Sigmoid colon (tissue), 4 donors: ENCODE data around the gene GATD1.

Experiments used
- EP300 ChIP-seq, 4 donors: sonication (generic); formaldehyde crosslinking; IDR thresholded peaks; one replicate each; pipeline ENCODE4 v1.6.1; 2017; ENCODE audit warnings: antibody characterized with exemption in 4 of 4
- POLR2A ChIP-seq, 2 donors: fragments of 450-650 bp; IDR thresholded peaks; one replicate each; pipeline ENCODE4 v1.6.1; 2016; ENCODE audit warnings: antibody characterized with exemption in 2 of 2, mild to moderate bottlenecking in 2 of 2, moderate library complexity in 2 of 2
- POLR2AphosphoS5 ChIP-seq, 4 donors: sonication (generic); formaldehyde crosslinking; IDR thresholded peaks; one replicate each; pipeline ENCODE4 v1.6.1; 2017; ENCODE audit warnings: antibody characterized with exemption in 4 of 4
- TF ChIP-seq, protein P1 (sequence below), 4 experiments: fragments of 450-650 bp in 3 of 4; fragments of 200-600 bp in 1 of 4; IDR thresholded peaks; one replicate each; pipeline ENCODE4 v1.5.1; 2016 to 2019; ENCODE audit warnings: antibody characterized with exemption in 4 of 4, mild to moderate bottlenecking in 3 of 4, moderate library complexity in 2 of 4

DNA sequence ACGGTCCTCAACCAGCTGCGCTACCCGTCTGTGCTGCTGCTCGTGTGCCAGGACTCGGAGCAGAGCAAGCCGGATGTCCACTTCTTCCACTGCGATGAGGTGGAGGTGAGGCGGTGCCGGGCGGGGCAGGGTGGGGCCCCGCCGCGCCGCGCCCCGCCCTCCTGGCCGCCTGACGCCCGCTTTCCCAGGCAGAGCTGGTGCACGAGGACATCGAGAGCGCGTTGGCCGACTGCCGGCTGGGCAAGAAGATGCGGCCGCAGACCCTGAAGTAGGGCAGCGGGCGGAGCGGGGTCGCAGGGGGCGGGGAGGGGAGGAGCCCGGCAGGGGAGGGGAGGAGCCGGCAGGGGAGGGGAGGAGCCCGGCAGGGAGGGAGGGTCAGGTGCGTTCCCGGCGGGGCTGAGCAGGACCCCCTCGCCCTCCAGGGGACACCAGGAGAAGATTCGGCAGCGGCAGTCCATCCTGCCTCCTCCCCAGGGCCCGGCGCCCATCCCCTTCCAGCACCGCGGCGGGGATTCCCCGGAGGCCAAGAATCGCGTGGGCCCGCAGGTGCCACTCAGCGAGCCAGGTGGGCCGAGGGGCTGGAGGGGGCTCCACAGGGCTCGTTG lies 56.5 kb downstream of the GATD1 start:
- TF ChIP-seq EP300 (IDR thresholded peaks at IDR 0.05) (no peak), POLR2AphosphoS5 (IDR thresholded peaks at IDR 0.05) (no peak), POLR2A (IDR thresholded peaks at IDR 0.05) (no peak)
- TF ChIP-seq, protein P1, sequence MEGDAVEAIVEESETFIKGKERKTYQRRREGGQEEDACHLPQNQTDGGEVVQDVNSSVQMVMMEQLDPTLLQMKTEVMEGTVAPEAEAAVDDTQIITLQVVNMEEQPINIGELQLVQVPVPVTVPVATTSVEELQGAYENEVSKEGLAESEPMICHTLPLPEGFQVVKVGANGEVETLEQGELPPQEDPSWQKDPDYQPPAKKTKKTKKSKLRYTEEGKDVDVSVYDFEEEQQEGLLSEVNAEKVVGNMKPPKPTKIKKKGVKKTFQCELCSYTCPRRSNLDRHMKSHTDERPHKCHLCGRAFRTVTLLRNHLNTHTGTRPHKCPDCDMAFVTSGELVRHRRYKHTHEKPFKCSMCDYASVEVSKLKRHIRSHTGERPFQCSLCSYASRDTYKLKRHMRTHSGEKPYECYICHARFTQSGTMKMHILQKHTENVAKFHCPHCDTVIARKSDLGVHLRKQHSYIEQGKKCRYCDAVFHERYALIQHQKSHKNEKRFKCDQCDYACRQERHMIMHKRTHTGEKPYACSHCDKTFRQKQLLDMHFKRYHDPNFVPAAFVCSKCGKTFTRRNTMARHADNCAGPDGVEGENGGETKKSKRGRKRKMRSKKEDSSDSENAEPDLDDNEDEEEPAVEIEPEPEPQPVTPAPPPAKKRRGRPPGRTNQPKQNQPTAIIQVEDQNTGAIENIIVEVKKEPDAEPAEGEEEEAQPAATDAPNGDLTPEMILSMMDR (IDR thresholded peaks at IDR 0.05): no peak
